Stimulated activated CD8-positive, alpha-beta memory T cell treated with anti-CD3 and anti-CD28 coated beads, Interleukin-12 subunit alpha, Interleukin-12 subunit beta, amount 100 ng/mL, for 1 hour (primary cell): Measurements from ENCODE around the gene ADRM1.

ENCODE experiments used
- DNase-seq: peaks from one replicate; pipeline ENCODE4 v3.0.0-alpha.2; 2020; ENCODE audit warnings: low read depth

ADRM1 gene

DNA sequence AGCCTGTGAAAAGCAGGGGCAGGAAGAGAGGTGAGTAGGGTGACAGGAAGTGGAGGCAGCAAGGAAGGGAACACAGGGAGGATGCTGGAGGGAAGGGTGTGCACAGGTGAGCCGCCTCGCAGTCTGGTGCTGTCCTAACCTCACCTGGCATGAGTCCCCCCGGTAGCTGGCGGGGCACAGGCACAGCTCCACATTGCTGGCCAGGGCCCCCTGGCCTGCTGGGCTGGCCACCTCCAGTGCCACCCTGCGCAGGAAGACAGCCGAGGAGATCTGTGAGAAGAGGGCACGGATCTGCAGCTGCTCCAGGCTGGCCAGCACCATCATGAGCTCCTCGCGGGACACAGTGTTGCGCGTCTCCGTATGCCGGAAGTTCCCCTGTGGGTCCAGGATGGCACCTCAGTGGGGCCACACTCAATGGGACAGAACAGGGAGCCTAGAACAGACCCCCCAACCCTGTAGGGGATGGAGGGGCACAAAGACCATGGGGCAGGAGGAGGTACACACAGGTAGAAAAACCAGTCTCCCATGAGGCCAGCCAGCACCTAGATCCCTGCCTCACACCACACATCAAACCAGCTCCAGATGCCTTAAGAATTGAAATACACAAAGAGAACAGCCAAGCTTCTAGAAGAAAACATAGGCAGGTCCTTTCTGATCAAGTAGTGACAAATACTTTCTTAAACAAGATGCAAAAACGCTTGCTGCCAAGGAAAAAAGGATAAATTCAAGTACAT lies 22.5 kb downstream of the ADRM1 start:
- DNase-seq: no peak

DNA sequence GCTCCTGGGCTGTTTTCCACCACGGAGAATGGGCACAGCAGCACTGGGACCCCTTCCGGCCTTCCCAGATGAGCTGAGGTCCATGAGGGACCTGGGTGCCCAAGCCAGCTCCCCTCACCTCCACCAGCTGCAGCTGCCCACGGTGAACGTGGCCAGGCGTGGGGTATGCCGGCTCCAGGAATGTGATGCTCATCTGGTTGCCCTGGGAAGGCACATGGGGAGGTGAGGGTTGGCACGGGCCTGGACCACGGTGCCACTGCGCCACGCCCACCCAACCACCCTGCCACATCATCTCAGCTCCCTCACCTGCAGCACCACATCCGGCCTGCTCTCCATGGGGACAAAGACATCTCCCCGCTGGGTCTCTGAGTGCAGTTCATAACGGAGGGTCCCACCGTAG lies 23.8 kb downstream of the ADRM1 start:
- no peak for DNase-seq

DNA sequence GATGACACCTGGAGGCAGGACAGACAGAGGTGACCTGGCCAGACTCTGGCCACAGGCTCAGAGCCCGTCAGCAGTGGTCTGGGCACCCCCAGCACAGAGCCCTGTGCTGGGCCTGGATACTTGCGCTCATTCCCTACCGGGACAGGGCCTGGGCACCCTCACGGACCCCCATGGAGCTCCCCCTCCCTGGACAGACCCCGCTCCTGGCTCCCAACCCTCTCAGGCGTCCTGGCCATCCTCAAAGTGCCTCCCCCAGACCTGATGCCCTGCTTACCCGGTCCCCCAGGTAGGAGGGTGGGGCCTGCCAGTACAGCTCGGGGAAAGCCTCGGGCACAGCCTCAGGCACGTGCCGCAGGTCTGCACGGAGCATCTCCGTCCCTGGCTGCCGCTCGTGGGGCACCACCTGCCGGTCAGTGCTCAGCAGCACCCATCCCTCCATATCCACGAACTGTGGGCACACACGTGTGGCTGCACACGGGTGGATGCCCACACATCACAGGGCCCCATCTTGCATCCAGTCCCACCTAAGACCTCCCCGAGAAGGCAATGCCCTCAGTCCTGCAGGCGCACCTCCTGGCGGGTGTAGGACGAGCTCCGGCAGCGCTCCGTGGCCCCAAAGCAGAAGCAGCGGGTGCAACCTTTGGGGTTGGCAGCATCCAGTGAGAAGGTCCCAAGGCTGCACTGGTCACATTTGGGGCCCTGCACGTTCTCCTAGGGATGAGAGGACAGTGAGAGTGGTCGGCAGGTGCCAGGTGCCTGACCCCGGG lies 24.3 kb downstream of the ADRM1 start:
- DNase-seq: no peak

DNA sequence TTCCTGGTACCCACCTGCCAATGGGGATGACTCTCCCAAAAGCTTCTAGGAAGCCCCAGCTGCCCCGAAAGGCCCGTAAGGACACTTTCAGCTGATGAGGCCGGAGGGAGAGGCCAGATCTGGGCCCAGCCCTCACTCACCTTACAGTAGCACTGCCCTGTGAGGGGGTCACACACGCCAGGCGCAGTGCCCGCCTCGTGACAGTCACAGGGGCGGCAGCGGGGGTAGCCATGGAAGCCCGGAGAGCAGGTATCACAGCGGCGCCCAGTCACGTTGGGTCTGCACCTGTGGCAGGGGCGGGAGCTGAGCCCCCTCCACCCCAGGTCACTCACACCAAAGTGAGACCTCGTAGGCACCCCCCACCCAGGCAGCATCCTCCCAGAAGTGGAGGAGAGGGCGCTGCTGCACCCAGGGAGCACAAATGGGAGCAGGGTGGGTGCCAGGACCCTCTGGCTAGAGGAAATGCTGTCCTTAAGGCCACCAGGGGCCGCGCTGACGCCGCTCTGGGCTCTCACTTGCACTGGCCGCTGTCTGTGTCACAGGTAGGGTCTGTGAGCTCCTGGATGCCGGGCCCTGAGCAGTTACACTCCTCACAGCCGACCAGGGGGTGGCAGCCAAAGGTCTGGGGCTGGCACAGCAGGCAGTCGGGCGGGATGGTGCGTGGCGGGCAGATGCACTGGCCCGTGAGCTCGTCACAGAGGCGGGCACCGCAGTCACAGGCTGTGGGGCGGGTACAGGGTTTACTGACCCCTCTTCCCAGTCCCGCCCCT lies 25.1 kb downstream of the ADRM1 start:
- no peak for DNase-seq

DNA sequence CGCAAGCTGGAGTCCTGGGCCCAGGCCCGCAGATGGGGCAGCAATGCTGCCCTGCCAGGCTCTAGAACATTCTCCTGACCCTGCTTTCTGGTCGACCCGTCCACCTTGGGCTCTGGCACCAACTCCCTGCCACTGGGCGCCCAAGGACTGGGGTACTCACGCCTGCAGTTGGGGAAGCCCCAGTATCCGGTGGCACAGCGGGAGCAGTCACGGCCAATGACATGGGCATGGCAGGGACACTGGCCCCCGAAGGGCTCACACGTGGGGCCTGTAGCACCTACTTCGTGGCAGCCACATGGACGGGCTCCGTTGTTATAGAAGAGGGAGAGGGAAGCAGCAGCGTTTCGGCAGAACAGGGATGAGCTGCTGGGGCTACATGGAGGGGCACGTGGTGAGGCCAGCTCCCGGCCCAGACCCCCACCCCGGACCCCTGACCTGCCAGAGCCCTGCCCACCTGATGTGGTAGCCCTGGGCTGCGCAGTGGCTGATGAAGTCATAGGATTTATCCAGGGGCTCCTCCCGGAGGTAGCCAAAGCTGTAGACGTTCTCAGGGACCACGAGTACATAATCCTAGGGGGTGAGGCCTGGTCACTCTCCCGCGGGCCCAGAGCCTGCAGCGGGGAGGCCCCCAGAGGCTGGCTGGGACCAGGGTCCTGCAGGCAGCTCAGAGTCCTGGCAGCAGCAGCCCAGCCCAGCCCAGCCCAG lies 26.0 kb downstream of the ADRM1 start:
- DNase-seq: no peak

DNA sequence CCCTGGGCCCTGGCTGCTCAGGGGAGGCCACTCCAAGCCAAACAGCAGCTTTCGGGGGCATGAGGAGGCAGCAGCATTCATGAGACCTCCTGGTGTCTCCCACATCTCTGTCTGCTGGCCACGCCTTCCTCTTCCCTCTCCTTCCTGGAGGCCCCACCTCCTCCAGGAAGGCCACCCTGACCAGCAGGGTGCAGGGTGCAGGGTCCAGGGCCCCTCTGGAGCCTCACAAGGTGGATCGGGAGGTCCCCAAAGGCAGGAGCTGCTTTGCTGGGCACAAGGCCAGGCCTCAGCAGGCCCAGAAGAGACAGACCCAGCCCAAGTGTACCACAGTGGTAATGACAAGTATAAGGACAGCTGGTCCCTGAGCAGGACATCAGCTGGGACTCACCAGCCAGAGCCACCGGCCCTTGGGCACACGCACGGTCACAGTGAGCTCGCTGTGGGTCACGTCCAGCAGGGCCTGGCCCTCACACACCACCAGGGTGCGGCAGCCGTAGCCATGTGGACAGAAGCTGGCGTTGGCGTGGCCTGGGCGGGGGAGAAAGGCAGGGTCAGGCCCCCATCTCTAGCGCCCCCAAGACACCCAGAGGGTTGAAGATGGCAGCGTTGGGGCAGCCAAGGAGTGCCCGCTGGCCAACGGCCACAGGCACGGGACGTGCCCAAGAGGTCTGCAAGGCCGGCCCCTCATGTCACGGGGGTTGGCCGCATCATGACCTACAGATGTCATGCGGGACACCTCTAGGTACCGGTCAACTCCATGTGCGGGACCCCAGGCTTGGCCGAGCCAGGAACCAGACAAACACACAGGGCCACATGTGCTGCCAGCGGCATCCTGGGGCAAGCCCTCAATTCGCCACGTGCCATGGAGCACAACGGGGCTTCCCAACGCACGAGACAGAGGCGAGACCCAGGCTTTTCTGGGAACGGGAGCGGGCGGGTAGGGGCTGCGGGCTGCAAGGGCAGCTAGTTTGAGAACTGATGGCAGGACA lies 26.9 kb downstream of the ADRM1 start:
- DNase-seq: no peak

DNA sequence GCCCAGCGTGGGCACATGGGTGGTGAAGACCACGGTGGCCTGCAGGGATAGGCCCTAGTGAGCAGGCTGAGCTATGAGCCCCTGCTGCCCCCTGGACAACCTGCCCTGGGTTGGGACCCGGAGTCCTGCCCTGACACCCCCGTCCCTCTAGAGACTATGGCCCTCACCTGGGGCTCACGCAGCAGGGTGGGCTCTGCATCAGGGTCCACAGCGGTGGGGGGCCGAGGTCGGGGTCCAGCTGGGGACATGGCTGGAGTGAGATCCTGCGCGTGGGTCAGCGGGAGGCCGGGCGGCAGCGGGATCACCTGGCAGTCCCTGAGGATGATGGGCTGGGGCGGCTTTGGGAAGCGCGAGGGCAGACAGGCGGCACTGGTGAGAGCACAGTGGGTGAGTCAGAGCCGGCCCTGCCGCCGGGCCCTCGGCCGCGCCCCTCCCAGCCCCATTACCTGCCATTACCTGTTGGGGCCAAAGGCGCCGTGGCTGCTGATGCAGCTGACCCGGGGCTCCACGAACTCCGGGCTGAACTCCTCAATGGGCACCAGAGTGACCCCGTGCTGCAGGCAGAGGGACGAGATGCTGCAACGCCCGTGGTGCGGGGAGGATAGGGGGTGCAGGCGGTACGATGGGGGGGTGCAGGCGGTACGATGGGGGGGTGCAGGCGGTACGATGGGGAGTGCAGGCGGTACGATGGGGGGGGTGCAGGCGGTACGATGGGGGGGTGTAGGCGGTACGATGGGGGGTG lies 27.9 kb downstream of the ADRM1 start:
- DNase-seq: no peak

DNA sequence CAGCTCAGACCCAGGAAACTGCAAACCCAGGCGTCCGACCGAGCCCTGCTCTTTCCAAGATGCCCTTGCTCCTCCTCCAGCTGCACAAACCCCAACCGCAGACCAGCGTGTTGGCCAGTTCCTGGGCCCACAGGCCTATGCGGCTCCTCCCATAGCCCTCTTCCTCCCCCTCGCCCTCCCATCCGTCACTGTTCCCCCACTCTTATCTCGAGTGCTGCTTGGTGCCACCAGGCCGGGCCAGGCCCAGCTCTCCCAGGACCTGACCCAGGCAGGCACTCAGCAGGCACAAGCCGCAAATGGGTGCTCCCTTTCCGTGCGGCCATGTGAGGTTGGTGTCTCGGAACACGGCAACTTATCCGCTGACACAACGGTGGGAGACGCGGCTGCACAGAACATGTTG lies 28.6 kb downstream of the ADRM1 start:
- DNase-seq: no peak

DNA sequence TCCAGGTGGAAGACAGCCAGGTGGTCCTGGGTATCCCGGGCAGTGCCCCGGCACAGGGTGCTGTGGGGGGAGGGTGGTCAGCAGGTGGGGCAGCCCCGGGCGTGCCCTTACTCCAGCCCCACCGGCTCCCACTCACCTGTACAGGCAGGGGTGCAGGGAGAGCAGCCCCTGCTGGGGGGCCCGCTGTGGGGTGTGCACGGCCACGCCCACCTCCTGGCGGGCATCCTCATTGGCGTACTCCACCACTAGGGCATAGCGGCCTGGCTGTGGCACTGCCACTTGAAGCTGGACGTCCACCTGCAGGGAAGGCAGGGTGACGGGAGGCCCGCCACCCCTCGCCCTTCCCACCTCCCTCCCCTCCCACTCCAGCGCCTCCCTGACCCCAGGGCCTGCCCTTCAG lies 29.6 kb downstream of the ADRM1 start:
- DNase-seq: no peak

DNA sequence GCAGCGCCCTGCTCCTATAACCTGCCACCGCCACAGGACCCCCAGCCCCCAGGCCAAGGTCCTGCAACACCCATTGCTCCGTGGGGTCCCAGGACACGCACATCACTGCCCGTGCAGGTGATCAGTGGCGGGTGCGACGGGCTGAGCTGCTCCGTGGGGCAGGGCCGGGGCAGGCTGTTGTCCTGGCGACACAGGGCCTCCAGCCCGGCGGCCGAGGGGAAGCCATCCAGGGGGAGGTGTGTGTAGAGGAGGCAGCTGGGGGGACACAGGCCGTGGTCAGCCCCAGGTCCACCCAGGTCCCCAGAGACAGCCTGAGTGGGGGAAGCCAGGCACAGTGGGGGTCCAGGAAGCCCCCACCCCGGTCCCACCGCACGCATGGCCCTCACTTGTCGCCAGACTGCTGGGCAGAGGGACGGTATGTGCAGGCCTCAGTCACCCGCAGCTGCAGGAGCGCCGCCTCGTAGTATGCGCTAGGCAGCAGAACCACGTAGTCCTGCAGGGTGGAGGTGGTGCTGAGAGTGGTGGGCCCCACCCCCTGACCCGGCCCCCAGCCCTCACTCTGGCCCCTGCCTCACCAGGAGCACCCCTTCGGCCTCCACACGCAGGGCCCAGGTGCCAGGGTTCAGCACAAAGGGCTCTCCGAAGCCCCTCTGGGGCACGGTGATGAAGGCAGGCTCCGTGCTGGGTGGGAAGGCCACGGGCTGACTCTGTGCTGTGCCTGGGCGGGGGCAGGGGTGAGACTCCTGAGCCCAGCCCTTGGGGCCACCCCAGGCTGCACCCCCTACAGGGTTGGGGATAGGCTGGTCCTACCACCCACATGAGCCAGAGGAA lies 30.4 kb downstream of the ADRM1 start:
- DNase-seq: no peak

DNA sequence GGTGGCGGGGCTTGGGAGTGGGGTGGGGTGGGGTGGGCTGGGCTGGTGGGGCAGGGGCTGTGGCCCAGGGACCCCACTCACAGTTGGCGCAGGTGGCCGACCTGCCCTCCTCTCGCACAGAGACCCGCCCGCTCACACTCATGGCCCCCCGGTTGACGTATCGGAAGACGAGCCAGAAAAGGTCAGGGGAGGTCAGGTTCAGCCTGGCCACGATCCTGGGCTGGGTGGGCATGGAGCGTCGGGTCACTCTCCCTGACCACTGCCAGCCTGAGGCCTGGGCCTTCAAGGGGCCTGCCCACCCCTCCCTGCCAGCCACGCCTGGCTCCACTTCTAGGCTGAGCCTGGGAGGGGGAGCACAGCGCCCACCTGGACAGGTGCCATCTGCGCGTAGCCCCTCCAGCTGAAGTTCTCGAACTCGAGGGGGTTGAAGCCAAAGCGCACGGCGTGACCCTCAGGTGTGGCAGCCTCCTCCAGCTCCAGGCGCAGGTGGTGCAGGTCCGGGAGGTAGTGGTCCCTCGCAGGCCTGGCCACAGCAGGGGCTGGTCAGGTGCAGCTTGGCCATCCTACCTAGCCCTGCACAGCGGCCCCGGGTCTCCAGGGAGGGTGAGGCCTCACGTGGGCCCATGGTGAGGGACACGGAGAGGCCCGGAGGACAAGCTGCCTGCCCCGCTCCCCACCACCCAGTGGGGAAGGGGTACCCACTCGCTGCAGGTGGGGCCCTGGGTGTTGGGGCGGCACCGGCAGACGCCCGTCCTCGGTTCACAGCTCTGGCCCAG lies 31.2 kb downstream of the ADRM1 start:
- DNase-seq: no peak

DNA sequence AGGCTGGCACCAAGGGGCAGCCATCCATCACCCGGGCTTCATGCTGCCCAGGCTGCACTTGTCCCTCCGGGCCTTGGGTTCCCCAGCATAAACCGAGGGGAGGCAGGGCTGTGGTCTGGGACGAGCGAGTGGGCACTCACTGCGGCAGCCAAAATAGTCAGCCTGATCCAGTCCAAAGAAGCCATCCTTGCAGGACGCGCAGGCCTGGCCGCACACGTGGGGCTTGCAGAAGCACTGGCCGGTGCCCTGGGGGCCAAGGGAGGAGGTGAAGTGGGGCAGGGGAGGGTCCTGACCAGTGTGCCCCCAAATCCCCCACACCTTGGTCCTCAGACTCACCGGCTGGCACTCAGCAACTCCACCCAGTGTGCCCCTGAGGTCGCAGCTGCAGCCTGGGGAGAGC lies 32.1 kb downstream of the ADRM1 start:
- DNase-seq: no peak

DNA sequence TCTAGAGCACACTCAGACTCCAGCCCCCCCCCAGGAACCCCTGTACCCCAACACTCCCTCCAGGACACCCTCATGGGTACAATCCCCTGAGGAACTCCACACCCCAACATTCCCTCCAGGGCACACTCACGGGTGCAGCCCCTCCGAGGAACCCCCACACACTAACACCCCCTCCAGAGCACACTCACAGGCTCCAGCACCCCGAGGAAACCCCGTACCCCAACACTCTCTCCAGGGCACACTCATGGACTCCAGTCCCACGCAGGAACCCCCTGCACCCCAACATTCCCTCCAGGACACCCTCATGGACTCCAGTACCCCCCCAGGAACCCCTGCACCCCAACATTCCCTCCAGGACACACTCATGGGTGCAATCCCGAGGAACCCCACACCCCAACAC lies 32.7 kb downstream of the ADRM1 start:
- no peak for DNase-seq

DNA sequence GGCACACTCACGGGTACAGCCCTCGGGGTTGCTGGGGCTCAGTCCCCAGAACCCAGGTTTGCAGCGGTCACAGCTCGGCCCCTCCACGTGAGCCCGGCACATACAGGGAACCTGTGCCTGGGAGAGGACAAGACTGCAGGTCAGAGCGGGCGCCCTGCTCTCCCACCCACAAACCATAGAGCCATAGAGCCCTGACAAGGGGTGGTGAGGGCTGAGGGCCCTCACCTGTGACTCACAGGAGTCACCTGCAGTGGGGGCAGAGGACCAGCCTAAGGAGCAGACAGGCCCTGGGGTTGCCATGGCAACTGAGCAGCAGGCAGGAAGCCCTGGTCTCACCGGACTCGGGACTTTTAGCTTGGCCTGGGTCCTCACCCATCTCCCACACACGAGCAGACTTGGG lies 33.5 kb downstream of the ADRM1 start:
- no peak for DNase-seq

DNA sequence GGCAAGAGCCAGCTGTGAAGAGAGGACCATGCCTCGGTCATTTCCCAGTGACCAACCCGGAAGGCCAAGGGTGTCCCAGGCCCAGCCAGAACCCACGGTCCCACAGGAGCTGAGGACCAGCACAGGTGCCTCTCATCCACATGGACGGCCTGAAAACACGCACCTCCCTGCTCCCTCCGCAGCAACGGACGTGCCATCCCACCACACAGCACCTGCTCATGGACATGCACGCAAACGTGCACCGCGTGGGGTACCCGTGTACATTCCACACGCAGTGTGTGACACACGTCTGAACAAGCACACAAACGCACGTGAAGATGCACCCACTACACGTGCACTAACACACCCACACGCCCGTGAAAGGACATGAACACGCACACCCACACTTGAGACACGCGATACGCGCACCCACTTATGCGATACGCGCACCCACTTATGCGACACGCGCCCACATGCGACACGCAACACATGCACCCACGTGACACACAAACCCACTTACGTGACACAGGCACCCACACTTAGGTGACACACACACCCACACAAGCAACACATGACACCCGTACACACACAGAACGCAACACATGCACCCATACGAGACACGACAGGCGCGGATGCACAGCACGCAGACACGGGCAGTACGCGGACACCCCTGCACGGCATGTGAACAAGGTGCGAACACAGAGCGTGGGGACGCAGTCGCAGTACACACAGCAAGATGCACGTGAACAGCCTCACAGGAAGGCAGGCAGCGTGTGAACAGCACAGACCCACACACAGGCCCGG lies 34.2 kb downstream of the ADRM1 start:
- no peak for DNase-seq

DNA sequence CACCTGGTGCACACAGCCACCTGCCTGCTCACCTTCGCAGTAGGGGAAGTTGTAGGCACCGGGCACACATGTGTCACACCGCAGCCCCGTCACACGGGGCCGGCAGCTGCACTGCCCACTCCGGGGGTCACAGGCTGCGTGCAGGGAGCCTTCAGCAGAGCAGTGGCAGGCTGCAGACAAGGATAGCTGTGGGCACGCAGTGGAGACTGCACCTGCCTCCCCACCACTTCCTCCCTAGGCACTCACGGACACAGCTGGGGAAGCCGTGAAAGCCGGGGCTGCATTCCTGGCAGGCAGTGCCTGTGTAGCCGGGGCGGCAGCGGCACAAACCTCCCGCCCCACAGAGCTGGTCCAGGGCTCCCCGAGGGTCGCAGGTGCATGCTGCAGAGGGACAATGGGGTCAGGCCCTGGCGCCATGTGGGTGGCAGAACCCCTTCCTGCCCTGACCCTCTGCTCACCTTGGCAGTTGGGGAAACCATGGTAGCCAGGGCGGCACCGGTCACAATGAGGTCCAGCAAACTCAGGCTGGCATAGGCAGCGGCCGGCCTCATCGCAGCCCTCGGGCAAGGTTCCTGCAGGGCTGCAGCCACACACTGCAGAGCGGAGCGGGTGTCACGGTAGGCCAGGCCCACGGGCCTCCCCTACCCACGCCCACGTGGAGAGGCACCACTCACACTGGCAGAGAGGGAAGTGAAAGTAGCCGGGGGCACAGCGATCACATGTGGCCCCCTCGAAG lies 34.9 kb downstream of the ADRM1 start:
- DNase-seq: no peak

DNA sequence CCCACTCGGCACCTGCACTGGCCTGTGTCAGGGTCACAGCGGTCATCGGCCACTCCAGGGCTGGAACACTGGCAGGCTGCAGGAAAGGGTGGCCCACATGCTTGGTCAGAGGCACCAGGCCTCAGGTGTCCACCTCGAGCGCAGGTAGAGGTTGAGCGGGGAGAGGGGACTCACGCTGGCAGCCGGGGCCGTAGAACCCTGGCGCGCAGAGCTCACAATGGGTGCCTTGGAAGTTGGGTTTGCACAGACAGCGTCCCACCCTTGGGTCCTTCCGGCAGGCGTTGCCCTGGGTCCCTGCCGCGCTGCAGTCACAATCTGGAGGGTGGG lies 35.5 kb downstream of the ADRM1 start:
- DNase-seq: no peak
